Upper lobe of left lung (tissue), 6 donors: ENCODE results near the gene DDX10. TPM values are rescaled to one million over a fixed set of nuclear protein-coding genes. Genes with fewer than 3 reads are reported as not detected.

Experiments used
- ATAC-seq, 2 donors: fragments of 200-7000 bp; cut with Tn5 transposase; one replicate each; pipeline ENCODE4 v1.9.1; 2022; ENCODE audit warnings: mild to moderate bottlenecking in 2 of 2, moderate library complexity in 2 of 2; ENCODE audit not compliant: low FRiP score in 2 of 2
- DNase-seq, 2 donors: peaks; one replicate each; pipeline ENCODE4 v3.0.0-alpha.2; 2019 to 2020
- H3K27ac ChIP-seq, 4 donors: fragments of 200-600 bp; sonication (generic); one replicate each; pipeline ENCODE4 v1.5.1; 2016 to 2019
- H3K27me3 ChIP-seq, 4 donors: fragments of 200-600 bp; sonication (generic); one replicate each; pipeline ENCODE4 v1.5.1; 2017 to 2019
- H3K36me3 ChIP-seq, 4 donors: fragments of 200-600 bp; sonication (generic); one replicate each; pipeline ENCODE4 v1.5.1; 2016 to 2019
- H3K4me1 ChIP-seq, 4 donors: fragments of 200-600 bp; sonication (generic); one replicate each; pipeline ENCODE4 v1.5.1; 2018 to 2019
- H3K4me3 ChIP-seq, 4 donors: fragments of 200-600 bp; sonication (generic); one replicate each; pipeline ENCODE4 v1.5.1; 2017 to 2019; ENCODE audit warnings: mild to moderate bottlenecking in 2 of 4, moderate library complexity in 1 of 4
- H3K9me3 ChIP-seq, 4 donors: fragments of 200-600 bp; sonication (generic); one replicate each; pipeline ENCODE4 v1.5.1; 2018 to 2019
- EP300 ChIP-seq, 4 donors: sonication (generic); formaldehyde crosslinking; IDR thresholded peaks; one replicate each; pipeline ENCODE4 v1.5.1; 2017; ENCODE audit warnings: antibody characterized with exemption in 4 of 4, control low read depth in 2 of 4
- POLR2A ChIP-seq, 4 donors: fragments of 450-650 bp; IDR thresholded peaks; one replicate each; pipeline ENCODE4 v1.5.1; 2016 to 2017; ENCODE audit warnings: antibody characterized with exemption in 4 of 4, mild to moderate bottlenecking in 2 of 4
- POLR2AphosphoS5 ChIP-seq, 2 donors: sonication (generic); formaldehyde crosslinking; IDR thresholded peaks; one replicate each; pipeline ENCODE4 v1.5.1; 2017; ENCODE audit warnings: antibody characterized with exemption in 2 of 2
- WGBS, 2 donors: methylation state at CpG; one replicate each; pipeline ENCODE4 v1.1.5; 2017 to 2018; 5-methylcytosine and 5-hydroxymethylcytosine counted together
- total RNA-seq, 6 donors: library from RNA; depleted of rRNA in 4 of 6; stranded (reverse); fragments of >200 nt in 4 of 6; gene quantifications; one replicate each; pipeline versions ENCODE4 v1.1.0 to v1.2.1, GENCODE V29; 2016 to 2021
- TF ChIP-seq, protein P1 (sequence below), 6 experiments: fragments of 450-650 bp in 4 of 6; fragments of 200-600 bp in 2 of 6; sonication (generic) in 2 of 6; IDR thresholded peaks; one replicate each; pipeline ENCODE4 v1.5.1; 2016 to 2019; ENCODE audit warnings: antibody characterized with exemption in 6 of 6
- donor health status: DM: no; HTN: no; CAD: no; lungs with moderate emphysema.
- donor health status: DM: no; HTN: yes; CAD: no; lungs with severe emphysema.

DDX10 gene
- total RNA-seq, 6 donors from 2014 or later: 9.0 to 25.2 (median 17.4) TPM

DNA sequence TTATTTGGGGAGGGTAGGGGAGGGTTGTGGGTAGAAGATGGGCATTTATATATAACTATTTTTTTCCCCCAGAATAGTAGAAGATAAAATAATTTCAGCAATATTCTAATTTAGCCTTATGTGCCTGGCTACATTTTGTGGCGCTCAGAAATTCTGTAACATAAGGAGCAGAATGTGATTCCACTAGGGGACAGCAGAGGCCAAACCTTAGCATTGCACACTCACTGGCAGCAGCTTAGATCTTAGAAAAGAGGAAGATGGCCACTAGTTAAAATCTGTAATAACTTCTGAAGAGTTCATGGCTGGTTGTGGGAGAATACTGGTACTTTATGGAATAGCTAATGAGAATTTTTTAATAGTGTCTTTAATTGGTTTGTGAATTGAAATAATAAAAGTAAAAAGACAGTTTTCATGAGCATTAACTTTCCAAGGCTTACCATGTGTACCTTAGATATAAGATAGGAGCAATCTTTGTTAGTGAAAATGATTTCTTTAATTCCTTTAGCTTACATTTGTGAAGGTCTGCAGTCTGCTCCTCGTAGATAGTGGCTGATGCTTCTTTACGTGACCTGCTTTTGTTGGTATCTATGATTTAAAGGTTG lies 33.1 kb downstream of the DDX10 start:
- peaks cover 0 to 40% (median 5%) of the 10 kb centered on the region in 4 donors for H3K36me3 ChIP-seq
- no peak overlapping the region for H3K27ac ChIP-seq
- no peaks in the 10 kb centered on the region for H3K9me3 ChIP-seq
- H3K27me3 ChIP-seq: no peaks in the 10 kb centered on the region
- 72 to 76% methylated on average over 3 of the region's 3 CpGs for WGBS, 2 donors
- H3K4me1 ChIP-seq: peaks cover 0 to 4% (median 1%) of the 10 kb centered on the region in 4 donors
- DNase-seq (peak in 1 of 2 donors; percentile 44), ATAC-seq (peak; percentile 75 to 83)
- TF ChIP-seq, protein P1, sequence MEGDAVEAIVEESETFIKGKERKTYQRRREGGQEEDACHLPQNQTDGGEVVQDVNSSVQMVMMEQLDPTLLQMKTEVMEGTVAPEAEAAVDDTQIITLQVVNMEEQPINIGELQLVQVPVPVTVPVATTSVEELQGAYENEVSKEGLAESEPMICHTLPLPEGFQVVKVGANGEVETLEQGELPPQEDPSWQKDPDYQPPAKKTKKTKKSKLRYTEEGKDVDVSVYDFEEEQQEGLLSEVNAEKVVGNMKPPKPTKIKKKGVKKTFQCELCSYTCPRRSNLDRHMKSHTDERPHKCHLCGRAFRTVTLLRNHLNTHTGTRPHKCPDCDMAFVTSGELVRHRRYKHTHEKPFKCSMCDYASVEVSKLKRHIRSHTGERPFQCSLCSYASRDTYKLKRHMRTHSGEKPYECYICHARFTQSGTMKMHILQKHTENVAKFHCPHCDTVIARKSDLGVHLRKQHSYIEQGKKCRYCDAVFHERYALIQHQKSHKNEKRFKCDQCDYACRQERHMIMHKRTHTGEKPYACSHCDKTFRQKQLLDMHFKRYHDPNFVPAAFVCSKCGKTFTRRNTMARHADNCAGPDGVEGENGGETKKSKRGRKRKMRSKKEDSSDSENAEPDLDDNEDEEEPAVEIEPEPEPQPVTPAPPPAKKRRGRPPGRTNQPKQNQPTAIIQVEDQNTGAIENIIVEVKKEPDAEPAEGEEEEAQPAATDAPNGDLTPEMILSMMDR (IDR thresholded peaks at IDR 0.05): peak; percentile 29 to 84 (median 67)
- no peak for TF ChIP-seq POLR2A (IDR thresholded peaks at IDR 0.05)
- H3K4me3 ChIP-seq: no peak overlapping the region

DNA sequence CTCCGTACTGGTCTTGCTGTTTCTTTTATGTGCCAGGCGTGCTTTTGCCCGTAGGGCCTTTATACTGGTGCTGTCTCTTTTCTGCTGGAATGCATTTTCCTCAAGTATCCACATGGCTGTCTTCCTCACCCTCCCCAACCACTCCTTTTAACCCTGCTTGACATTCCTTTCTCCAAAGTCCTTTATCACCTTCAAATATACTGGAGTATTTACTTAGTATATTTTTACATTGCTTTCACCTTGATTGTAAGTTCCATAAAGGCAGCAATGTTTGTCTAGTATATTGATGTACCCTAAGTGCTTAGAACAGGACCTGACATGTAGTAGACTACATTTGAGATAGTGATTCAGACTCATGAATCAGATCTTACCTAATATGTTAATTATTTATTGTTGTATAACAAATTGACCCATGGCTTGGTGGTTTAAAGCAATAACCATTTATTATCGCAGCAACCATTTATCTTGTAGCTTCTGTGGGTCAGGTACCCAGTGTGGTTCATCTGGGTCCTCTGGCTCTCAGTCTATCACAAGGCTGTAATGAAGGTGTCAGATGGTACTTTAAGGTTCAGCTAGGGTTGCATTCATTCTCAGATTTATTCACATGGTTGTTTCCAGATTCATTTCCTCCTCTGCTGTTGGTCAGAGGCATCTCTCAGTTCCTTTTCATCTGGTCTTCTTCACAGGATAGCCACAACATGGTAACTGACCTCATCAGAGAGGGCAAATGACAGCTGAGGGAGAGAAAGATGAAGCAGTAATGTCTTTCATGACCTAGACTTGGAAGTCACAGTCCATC lies 34.2 kb downstream of the DDX10 start:
- peak; percentile 39 to 80 for ATAC-seq
- Histone ChIP-seq H3K9me3 (no peaks in the 10 kb centered on the region), H3K27me3 (no peaks in the 10 kb centered on the region), H3K27ac (no peak overlapping the region), H3K36me3 (peaks cover 0 to 36% (median 2%) of the 10 kb centered on the region in 4 donors), H3K4me3 (no peak overlapping the region), H3K4me1 (peaks cover 0 to 4% (median 1%) of the 10 kb centered on the region in 4 donors)
- TF ChIP-seq, protein P1 (IDR thresholded peaks at IDR 0.05): no peak
- TF ChIP-seq POLR2A (IDR thresholded peaks at IDR 0.05) (no peak), POLR2AphosphoS5 (IDR thresholded peaks at IDR 0.05) (no peak), EP300 (IDR thresholded peaks at IDR 0.05) (no peak)
- 62 to 73% methylated on average over 4 of the region's 4 CpGs for WGBS, 2 donors
- no peak for DNase-seq

DNA sequence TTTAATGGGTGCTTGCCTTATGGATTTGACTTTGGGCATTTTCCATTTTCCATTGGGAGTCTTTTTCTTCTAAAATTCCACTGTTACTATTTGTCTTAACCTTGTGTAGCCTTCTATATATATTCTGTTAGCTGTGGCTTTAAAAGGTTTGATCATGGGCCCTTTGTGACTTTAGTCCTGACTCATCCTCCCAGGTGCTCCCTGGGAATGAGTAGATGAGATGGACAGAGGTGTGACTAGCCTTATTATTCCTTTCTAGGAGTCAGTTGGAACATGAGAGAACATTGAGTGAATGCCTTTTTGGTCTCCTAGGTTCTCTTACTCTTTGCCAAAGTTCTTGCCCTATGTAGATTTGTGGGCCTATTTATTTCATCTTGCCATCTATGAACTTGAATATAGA lies 39.0 kb downstream of the DDX10 start:
- no peak for TF ChIP-seq EP300 (IDR thresholded peaks at IDR 0.05)
- TF ChIP-seq, protein P1 (IDR thresholded peaks at IDR 0.05): no peak
- ATAC-seq (no peak), DNase-seq (no peak)
- H3K9me3 ChIP-seq: peaks cover 4 to 10% (median 9%) of the 10 kb centered on the region in 4 donors
- peaks cover 8 to 62% (median 15%) of the 10 kb centered on the region in 4 donors for H3K36me3 ChIP-seq
- no peak overlapping the region for H3K27ac ChIP-seq
- no peaks in the 10 kb centered on the region for H3K27me3 ChIP-seq
- H3K4me1 ChIP-seq: no peaks in the 10 kb centered on the region
- no peak overlapping the region for H3K4me3 ChIP-seq

DNA sequence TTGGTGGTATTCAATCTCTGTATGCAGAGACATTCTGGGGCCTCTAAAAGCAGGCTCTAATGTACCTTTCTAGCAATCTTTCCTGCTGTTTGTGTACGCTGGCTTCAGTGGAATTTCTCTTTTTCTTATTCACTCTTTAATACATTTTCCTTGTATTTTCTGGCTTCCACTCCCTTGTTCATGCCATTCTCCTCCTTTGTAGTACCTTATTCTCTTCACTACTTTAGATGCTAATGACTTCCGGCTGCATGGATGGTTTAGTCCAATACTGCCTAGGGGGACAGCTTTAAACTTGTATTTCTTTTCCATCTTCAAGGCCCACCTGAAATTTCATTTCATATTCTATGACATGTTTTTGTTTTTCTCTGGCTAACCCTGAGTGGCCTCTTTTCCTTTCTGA lies 40.2 kb downstream of the DDX10 start:
- TF ChIP-seq POLR2AphosphoS5 (IDR thresholded peaks at IDR 0.05) (no peak), EP300 (IDR thresholded peaks at IDR 0.05) (no peak), POLR2A (IDR thresholded peaks at IDR 0.05) (no peak)
- TF ChIP-seq, protein P1 (IDR thresholded peaks at IDR 0.05): no peak
- no peak overlapping the region for H3K4me3 ChIP-seq
- no peaks in the 10 kb centered on the region for H3K4me1 ChIP-seq
- H3K36me3 ChIP-seq: peaks cover 8 to 59% (median 15%) of the 10 kb centered on the region in 4 donors
- DNase-seq: no peak
- H3K9me3 ChIP-seq: peaks cover 4 to 13% (median 10%) of the 10 kb centered on the region in 4 donors
- no peak overlapping the region for H3K27ac ChIP-seq
- WGBS, 2 donors: 97% methylated on average over 2 of the region's 2 CpGs
- no peak for ATAC-seq
- H3K27me3 ChIP-seq: no peaks in the 10 kb centered on the region
